HepG2 (cell line): ENCODE measurements around the gene MRPS34. TPM values are rescaled to one million over a fixed set of nuclear protein-coding genes. Genes with fewer than 3 reads are reported as not detected.

Source experiments
- BRD4 ChIP-seq: sonication (generic); formaldehyde crosslinking; IDR thresholded peaks from 2 replicates; pipeline ENCODE4 v1.4.0; 2020; ENCODE audit warnings: missing genetic modification reagents
- CCDC6 ChIP-seq: sonication (generic); formaldehyde crosslinking; IDR thresholded peaks from 2 replicates; pipeline ENCODE4 v1.8.1; 2022; ENCODE audit warnings: mild to moderate bottlenecking, missing genetic modification reagents, moderate library complexity
- CEBPG ChIP-seq: IDR thresholded peaks from 2 replicates; pipeline ENCODE4 v1.6.1; 2016
- CREM ChIP-seq, 2 experiments: sonication (generic) in 1 of 2; formaldehyde crosslinking in 1 of 2; IDR thresholded peaks; 2 replicates each; pipeline versions ENCODE4 v1.4.0 to v1.6.1; 2016 to 2020; ENCODE audit warnings: antibody characterized with exemption in 1 of 2, mild to moderate bottlenecking in 1 of 2, missing genetic modification reagents in 1 of 2
- EEA1 ChIP-seq: sonication (generic); formaldehyde crosslinking; IDR thresholded peaks from 2 replicates; pipeline ENCODE4 v1.5.1; 2020; ENCODE audit warnings: mild to moderate bottlenecking, missing genetic modification reagents, borderline replicate concordance
- HOXA9 ChIP-seq: sonication (generic); formaldehyde crosslinking; IDR thresholded peaks from 2 replicates; pipeline ENCODE4 v1.8.1; 2022; ENCODE audit warnings: missing genetic modification reagents, mild to moderate bottlenecking, moderate library complexity, borderline replicate concordance
- HOXD1 ChIP-seq: sonication (generic); formaldehyde crosslinking; IDR thresholded peaks from 2 replicates; pipeline ENCODE4 v1.5.0; 2020; ENCODE audit warnings: missing genetic modification reagents
- PHB2 ChIP-seq: fragments of 450-650 bp; IDR thresholded peaks from 2 replicates; pipeline ENCODE4 v1.6.1; 2018; ENCODE audit not compliant: partially characterized antibody
- PRMT3 ChIP-seq: sonication (generic); formaldehyde crosslinking; IDR thresholded peaks from 2 replicates; pipeline ENCODE4 v1.8.1; 2022; ENCODE audit warnings: low read depth, mild to moderate bottlenecking, moderate library complexity, missing genetic modification reagents, borderline replicate concordance
- RCOR2 ChIP-seq: IDR thresholded peaks from 2 replicates; pipeline ENCODE4 v1.6.1; 2016; ENCODE audit warnings: missing biosample characterization, missing genetic modification reagents
- TBP ChIP-seq: sonication (generic); formaldehyde crosslinking; IDR thresholded peaks from 2 replicates; pipeline ENCODE4 v1.5.0; 2020; ENCODE audit warnings: missing genetic modification reagents
- TCF7L2 ChIP-seq: IDR thresholded peaks from 2 replicates; pipeline ENCODE4 v1.6.1; 2011; ENCODE audit warnings: mild to moderate bottlenecking, low read depth, low read length, moderate library complexity
- TMF1 ChIP-seq: sonication (generic); formaldehyde crosslinking; IDR thresholded peaks from 2 replicates; pipeline ENCODE4 v1.8.1; 2022; ENCODE audit warnings: low read depth, missing genetic modification reagents
- ZNF207 ChIP-seq: fragments of 450-650 bp; IDR thresholded peaks from 2 replicates; pipeline ENCODE4 v1.6.1; 2016; ENCODE audit warnings: antibody characterized with exemption, borderline replicate concordance
- ZNF230 ChIP-seq: sonication (generic); formaldehyde crosslinking; IDR thresholded peaks from 2 replicates; pipeline ENCODE4 v1.4.0; 2020; ENCODE audit warnings: mild to moderate bottlenecking, missing genetic modification reagents
- ZNF557 ChIP-seq: sonication (generic); formaldehyde crosslinking; IDR thresholded peaks from 2 replicates; pipeline ENCODE4 v1.4.0; 2020; ENCODE audit warnings: missing genetic modification reagents
- ZNF652 ChIP-seq: IDR thresholded peaks from 2 replicates; pipeline ENCODE4 v1.6.1; 2016; ENCODE audit warnings: low read depth, borderline replicate concordance
- ZNF720 ChIP-seq: sonication (generic); formaldehyde crosslinking; IDR thresholded peaks from 2 replicates; pipeline ENCODE4 v1.4.0; 2020; ENCODE audit warnings: missing genetic modification reagents
- ZNF879 ChIP-seq: sonication (generic); formaldehyde crosslinking; IDR thresholded peaks from 2 replicates; pipeline ENCODE4 v1.8.1; 2023; ENCODE audit warnings: missing genetic modification reagents
- polyA plus RNA-seq, 8 experiments: library from polyadenylated mRNA; depleted of rRNA in 3 of 8; stranded (reverse) in 7 of 8; unstranded in 1 of 8; fragments of >200 nt; fragmentation: Illumina TruSeq in 4 of 8; extraction: Trizol in 4 of 8; gene quantifications; 2 replicates each; pipeline versions ENCODE4 v1.2.1 to v1.2.3, GENCODE V29; 2011 to 2016; ENCODE audit warnings: low read depth in 4 of 8, missing spikeins in 1 of 8, mixed read lengths in 1 of 8; ENCODE audit not compliant: insufficient read depth in 1 of 8
- total RNA-seq, 5 experiments: library from RNA; depleted of rRNA; stranded (reverse); fragments of >200 nt; fragmentation: Illumina TruSeq; extraction: Trizol; gene quantifications; 2 replicates each; pipeline ENCODE4 v1.2.3, GENCODE V29; 2016; ENCODE audit warnings: low read depth in 1 of 5
- TF ChIP-seq, protein P1 (sequence below), 2 experiments: sonication (generic) in 1 of 2; formaldehyde crosslinking in 1 of 2; IDR thresholded peaks; 2 replicates each; pipeline versions ENCODE4 v1.4.0 to v1.6.1; 2018 to 2020; ENCODE audit warnings: missing genetic modification reagents in 2 of 2, borderline replicate concordance in 1 of 2, low read depth in 1 of 2, mild to moderate bottlenecking in 1 of 2, missing biosample characterization in 1 of 2
- TF ChIP-seq, protein P2 (sequence below): sonication (generic); formaldehyde crosslinking; IDR thresholded peaks from 2 replicates; pipeline ENCODE4 v1.9.0; 2021; ENCODE audit warnings: missing genetic modification reagents, mild to moderate bottlenecking, borderline replicate concordance
- TF ChIP-seq, protein P3 (sequence below): fragments of 450-650 bp; IDR thresholded peaks from 2 replicates; pipeline ENCODE4 v1.6.1; 2017; ENCODE audit warnings: mild to moderate bottlenecking
- TF ChIP-seq, protein P4 (sequence below): sonication (generic); formaldehyde crosslinking; IDR thresholded peaks from 2 replicates; pipeline ENCODE4 v1.5.1; 2020; ENCODE audit warnings: mild to moderate bottlenecking, moderate library complexity, missing genetic modification reagents

MRPS34 gene
- total and polyA plus RNA-seq, 2 of the 13 experiments (the other 11 are each of a cell fraction or from before 2014, with no cell fraction given), result 63.5 to 131 TPM

DNA sequence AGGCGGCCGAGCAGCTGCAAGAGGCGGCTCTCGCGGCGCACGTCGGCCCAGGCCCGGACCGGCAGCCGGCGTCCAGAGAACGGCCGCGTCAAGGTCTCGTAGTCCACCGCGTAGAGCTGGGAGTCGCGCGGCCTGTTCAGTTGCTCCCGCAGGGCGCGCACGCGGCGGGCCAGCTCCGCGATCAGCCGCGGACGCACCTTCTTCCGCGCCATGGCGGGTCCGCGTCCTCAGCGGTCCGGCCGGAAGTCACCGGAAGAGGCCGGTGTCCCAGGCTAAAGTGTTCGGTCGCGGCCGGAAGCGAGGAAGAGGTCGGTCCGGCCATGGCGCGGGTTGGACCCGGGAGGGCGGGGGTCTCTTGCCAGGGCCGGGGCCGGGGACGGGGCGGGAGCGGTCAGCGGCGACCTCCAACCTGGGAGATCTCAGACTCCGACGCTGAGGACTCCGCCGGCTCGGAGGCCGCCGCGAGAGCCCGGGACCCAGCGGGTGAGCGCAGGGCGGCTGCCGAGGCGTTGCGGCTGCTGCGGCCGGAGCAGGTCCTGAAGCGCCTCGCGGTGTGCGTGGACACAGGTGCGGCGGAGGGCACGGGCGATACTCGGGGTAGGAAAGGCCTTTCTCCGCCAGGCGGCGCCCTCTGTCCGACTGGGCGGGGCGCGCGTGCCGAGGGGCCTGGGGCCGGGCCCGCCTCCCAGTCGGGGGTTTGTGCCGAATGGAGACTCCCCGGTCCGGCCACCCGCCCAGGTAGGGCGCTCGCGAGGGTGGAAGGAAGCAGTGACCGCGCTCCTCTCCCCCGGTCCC lies at the start of gene MRPS34 (continued):
- TF ChIP-seq CREM (IDR thresholded peaks at IDR 0.05), result no peak
- no peak for TF ChIP-seq CREM (CRISPR knock-in tag; IDR thresholded peaks at IDR 0.05)
- TF ChIP-seq ZNF230 (CRISPR knock-in tag), result no peak
- TF ChIP-seq TBP (CRISPR knock-in tag), result no peak
- TF ChIP-seq RCOR2 (CRISPR knock-in tag), result no peak
- TF ChIP-seq CCDC6 (CRISPR knock-in tag), result peak; percentile 87
- TF ChIP-seq, protein P1, sequence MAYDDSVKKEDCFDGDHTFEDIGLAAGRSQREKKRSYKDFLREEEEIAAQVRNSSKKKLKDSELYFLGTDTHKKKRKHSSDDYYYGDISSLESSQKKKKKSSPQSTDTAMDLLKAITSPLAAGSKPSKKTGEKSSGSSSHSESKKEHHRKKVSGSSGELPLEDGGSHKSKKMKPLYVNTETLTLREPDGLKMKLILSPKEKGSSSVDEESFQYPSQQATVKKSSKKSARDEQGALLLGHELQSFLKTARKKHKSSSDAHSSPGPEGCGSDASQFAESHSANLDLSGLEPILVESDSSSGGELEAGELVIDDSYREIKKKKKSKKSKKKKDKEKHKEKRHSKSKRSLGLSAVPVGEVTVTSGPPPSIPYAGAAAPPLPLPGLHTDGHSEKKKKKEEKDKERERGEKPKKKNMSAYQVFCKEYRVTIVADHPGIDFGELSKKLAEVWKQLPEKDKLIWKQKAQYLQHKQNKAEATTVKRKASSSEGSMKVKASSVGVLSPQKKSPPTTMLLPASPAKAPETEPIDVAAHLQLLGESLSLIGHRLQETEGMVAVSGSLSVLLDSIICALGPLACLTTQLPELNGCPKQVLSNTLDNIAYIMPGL (CRISPR knock-in tag; IDR thresholded peaks at IDR 0.05; ENCODE audit: borderline replicate concordance in 1 of 2, low read depth in 1 of 2), result peak; percentile 94 to 98
- no peak for TF ChIP-seq PRMT3 (CRISPR knock-in tag)
- peak; percentile 97 for TF ChIP-seq BRD4
- peak; percentile 67; the same call in 1 of the 2 replicates for TF ChIP-seq ZNF557 (CRISPR knock-in tag)
- no peak; the same call in 1 of the 2 replicates for TF ChIP-seq ZNF720 (CRISPR knock-in tag)
- TF ChIP-seq ZNF207, result no peak
- TF ChIP-seq, protein P2, sequence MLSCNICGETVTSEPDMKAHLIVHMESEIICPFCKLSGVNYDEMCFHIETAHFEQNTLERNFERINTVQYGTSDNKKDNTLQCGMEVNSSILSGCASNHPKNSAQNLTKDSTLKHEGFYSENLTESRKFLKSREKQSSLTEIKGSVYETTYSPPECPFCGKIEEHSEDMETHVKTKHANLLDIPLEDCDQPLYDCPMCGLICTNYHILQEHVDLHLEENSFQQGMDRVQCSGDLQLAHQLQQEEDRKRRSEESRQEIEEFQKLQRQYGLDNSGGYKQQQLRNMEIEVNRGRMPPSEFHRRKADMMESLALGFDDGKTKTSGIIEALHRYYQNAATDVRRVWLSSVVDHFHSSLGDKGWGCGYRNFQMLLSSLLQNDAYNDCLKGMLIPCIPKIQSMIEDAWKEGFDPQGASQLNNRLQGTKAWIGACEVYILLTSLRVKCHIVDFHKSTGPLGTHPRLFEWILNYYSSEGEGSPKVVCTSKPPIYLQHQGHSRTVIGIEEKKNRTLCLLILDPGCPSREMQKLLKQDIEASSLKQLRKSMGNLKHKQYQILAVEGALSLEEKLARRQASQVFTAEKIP, result no peak
- no peak for TF ChIP-seq EEA1 (CRISPR knock-in tag)
- TF ChIP-seq HOXA9 (CRISPR knock-in tag), result peak; percentile 88; the same call in 1 of the 2 replicates
- TF ChIP-seq TMF1 (CRISPR knock-in tag), result peak; percentile 85
- TF ChIP-seq, protein P3, sequence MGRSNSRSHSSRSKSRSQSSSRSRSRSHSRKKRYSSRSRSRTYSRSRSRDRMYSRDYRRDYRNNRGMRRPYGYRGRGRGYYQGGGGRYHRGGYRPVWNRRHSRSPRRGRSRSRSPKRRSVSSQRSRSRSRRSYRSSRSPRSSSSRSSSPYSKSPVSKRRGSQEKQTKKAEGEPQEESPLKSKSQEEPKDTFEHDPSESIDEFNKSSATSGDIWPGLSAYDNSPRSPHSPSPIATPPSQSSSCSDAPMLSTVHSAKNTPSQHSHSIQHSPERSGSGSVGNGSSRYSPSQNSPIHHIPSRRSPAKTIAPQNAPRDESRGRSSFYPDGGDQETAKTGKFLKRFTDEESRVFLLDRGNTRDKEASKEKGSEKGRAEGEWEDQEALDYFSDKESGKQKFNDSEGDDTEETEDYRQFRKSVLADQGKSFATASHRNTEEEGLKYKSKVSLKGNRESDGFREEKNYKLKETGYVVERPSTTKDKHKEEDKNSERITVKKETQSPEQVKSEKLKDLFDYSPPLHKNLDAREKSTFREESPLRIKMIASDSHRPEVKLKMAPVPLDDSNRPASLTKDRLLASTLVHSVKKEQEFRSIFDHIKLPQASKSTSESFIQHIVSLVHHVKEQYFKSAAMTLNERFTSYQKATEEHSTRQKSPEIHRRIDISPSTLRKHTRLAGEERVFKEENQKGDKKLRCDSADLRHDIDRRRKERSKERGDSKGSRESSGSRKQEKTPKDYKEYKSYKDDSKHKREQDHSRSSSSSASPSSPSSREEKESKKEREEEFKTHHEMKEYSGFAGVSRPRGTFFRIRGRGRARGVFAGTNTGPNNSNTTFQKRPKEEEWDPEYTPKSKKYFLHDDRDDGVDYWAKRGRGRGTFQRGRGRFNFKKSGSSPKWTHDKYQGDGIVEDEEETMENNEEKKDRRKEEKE, result no peak
- TF ChIP-seq PHB2, result no peak
- TF ChIP-seq, protein P4, sequence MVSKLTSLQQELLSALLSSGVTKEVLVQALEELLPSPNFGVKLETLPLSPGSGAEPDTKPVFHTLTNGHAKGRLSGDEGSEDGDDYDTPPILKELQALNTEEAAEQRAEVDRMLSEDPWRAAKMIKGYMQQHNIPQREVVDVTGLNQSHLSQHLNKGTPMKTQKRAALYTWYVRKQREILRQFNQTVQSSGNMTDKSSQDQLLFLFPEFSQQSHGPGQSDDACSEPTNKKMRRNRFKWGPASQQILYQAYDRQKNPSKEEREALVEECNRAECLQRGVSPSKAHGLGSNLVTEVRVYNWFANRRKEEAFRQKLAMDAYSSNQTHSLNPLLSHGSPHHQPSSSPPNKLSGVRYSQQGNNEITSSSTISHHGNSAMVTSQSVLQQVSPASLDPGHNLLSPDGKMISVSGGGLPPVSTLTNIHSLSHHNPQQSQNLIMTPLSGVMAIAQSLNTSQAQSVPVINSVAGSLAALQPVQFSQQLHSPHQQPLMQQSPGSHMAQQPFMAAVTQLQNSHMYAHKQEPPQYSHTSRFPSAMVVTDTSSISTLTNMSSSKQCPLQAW (CRISPR knock-in tag), result no peak
- peak; percentile 66; the same call in 1 of the 2 replicates for TF ChIP-seq HOXD1 (CRISPR knock-in tag)
- no peak for TF ChIP-seq TCF7L2
- TF ChIP-seq ZNF879 (CRISPR knock-in tag), result peak; percentile 81
- no peak for TF ChIP-seq ZNF652 (CRISPR knock-in tag)
- no peak for TF ChIP-seq CEBPG (CRISPR knock-in tag)
